Osteocyte (in vitro differentiated cells): ENCODE measurements around the gene CMIP. TPM values are rescaled to one million over a fixed set of nuclear protein-coding genes. Genes with fewer than 3 reads are reported as not detected.
A peak's percentile ranks its signal among the peaks of the same experiment; 100 is the strongest.

Experiments used
- DNase-seq: peaks from one replicate; pipeline ENCODE4 v3.0.0; 2021; ENCODE audit warnings: mixed read lengths; ENCODE audit not compliant: unreplicated experiment; ENCODE audit errors: extremely low spot score
- H3K27ac Mint-ChIP-seq: one replicate; pipeline ENCODE4 v1.8.0; 2021; ENCODE audit warnings: mild to moderate bottlenecking, mixed read lengths; ENCODE audit not compliant: unreplicated experiment
- H3K27me3 Mint-ChIP-seq: one replicate; pipeline ENCODE4 v1.8.0; 2021; ENCODE audit warnings: mixed read lengths; ENCODE audit not compliant: unreplicated experiment
- H3K36me3 Mint-ChIP-seq: one replicate; pipeline ENCODE4 v1.8.0; 2021; ENCODE audit warnings: mixed read lengths; ENCODE audit not compliant: unreplicated experiment
- H3K4me1 Mint-ChIP-seq: one replicate; pipeline ENCODE4 v1.8.0; 2021; ENCODE audit warnings: mixed read lengths; ENCODE audit not compliant: unreplicated experiment
- H3K4me3 Mint-ChIP-seq: one replicate; pipeline ENCODE4 v1.8.0; 2021; ENCODE audit warnings: mild to moderate bottlenecking, moderate library complexity, mixed read lengths; ENCODE audit not compliant: unreplicated experiment
- H3K9me3 Mint-ChIP-seq: one replicate; pipeline ENCODE4 v1.8.0; 2021; ENCODE audit warnings: mixed read lengths; ENCODE audit not compliant: unreplicated experiment
- CTCF ChIP-seq: fragments of 200-600 bp; sonication (generic); IDR thresholded peaks from 2 replicates; pipeline ENCODE4 v1.5.0; 2021; ENCODE audit warnings: antibody characterized with exemption, mild to moderate bottlenecking, moderate library complexity
- total RNA-seq: library from RNA; stranded (reverse); gene quantifications from 2 replicates; pipeline ENCODE4 v1.2.1, GENCODE V29; 2021

The CMIP gene
- total RNA-seq, 1 donor from 2014 or later = 38.0 TPM

GRCh38 chr16:81431554-81432353, 12.9 kb upstream of the CMIP start:
- H3K4me3 Mint-ChIP-seq = no peak overlapping the region
- H3K27ac Mint-ChIP-seq = peak overlapping the region; percentile 78
- no peak for DNase-seq
- peaks cover 5% of the 10 kb centered on the region for H3K9me3 Mint-ChIP-seq
- H3K36me3 Mint-ChIP-seq = no peaks in the 10 kb centered on the region
- H3K4me1 Mint-ChIP-seq = peaks cover 22% of the 10 kb centered on the region
- H3K27me3 Mint-ChIP-seq = no peaks in the 10 kb centered on the region
- no peak for TF ChIP-seq CTCF

GRCh38 chr16:81432937-81433557, 11.6 kb upstream of the CMIP start:
- H3K4me3 Mint-ChIP-seq = no peak overlapping the region
- no peak for TF ChIP-seq CTCF
- H3K4me1 Mint-ChIP-seq = peaks cover 22% of the 10 kb centered on the region
- H3K27ac Mint-ChIP-seq = no peak overlapping the region
- H3K36me3 Mint-ChIP-seq = no peaks in the 10 kb centered on the region
- no peak for DNase-seq
- H3K9me3 Mint-ChIP-seq = peaks cover 5% of the 10 kb centered on the region
- no peaks in the 10 kb centered on the region for H3K27me3 Mint-ChIP-seq

GRCh38 chr16:81435103-81435502, 9.5 kb upstream of the CMIP start:
- Mint-ChIP-seq H3K27ac (no peak overlapping the region), H3K4me3 (no peak overlapping the region), H3K4me1 (peaks cover 18% of the 10 kb centered on the region), H3K27me3 (no peaks in the 10 kb centered on the region), H3K9me3 (peaks cover 5% of the 10 kb centered on the region), H3K36me3 (no peaks in the 10 kb centered on the region)
- TF ChIP-seq CTCF = no peak
- no peak for DNase-seq

- no peak for DNase-seq
- H3K9me3 Mint-ChIP-seq = peaks cover 5% of the 10 kb centered on the region
- H3K27ac Mint-ChIP-seq = no peak overlapping the region
- no peaks in the 10 kb centered on the region for H3K27me3 Mint-ChIP-seq
- no peak for TF ChIP-seq CTCF
- H3K4me1 Mint-ChIP-seq = peaks cover 18% of the 10 kb centered on the region
- H3K4me3 Mint-ChIP-seq = no peak overlapping the region
- no peaks in the 10 kb centered on the region for H3K36me3 Mint-ChIP-seq
Measured at GRCh38 chr16:81435567-81435966, 9.0 kb upstream of the CMIP start.

GRCh38 chr16:81436386-81436785, 8.2 kb upstream of the CMIP start:
- peaks cover 14% of the 10 kb centered on the region for H3K4me1 Mint-ChIP-seq
- no peaks in the 10 kb centered on the region for H3K27me3 Mint-ChIP-seq
- H3K36me3 Mint-ChIP-seq = no peaks in the 10 kb centered on the region
- no peak for TF ChIP-seq CTCF
- no peak overlapping the region for H3K27ac Mint-ChIP-seq
- DNase-seq = no peak
- H3K4me3 Mint-ChIP-seq = no peak overlapping the region
- H3K9me3 Mint-ChIP-seq = peaks cover 5% of the 10 kb centered on the region
